B cell (primary cell): Measurements from ENCODE around the gene PWWP2B. TPM values are rescaled to one million over a fixed set of nuclear protein-coding genes. Genes with fewer than 3 reads are reported as not detected.

Source experiments
- ATAC-seq: fragments of 200-7000 bp; cut with Tn5 transposase; one replicate; pipeline ENCODE4 v1.10.0; 2021; ENCODE audit warnings: low read depth, mild to moderate bottlenecking, moderate number of reproducible peaks, moderate library complexity
- CTCF ChIA-PET: fragments of 350-600 bp; sonication (Branson Sonifier 250); formaldehyde crosslinking; loops from one replicate; lab custom pipeline; 2021; ENCODE audit warnings: antibody characterized with exemption, inconsistent platforms; lab: Charles Lee
- POLR2A ChIA-PET: fragments of 350-600 bp; sonication (Branson Sonifier 250); formaldehyde crosslinking; loops from one replicate; lab custom pipeline; 2021; ENCODE audit warnings: antibody characterized with exemption; lab: Charles Lee
- DNase-seq: peaks from one replicate; pipeline ENCODE4 v3.0.0; 2013
- H2AFZ ChIP-seq: 2 replicates; pipeline ENCODE4 v1.6.1; 2012; ENCODE audit warnings: mild to moderate bottlenecking, low read depth, low read length; ENCODE audit not compliant: insufficient read depth, poor library complexity, severe bottlenecking
- H3K27ac ChIP-seq, 2 donors: 1 replicate in 1 of 2; 2 replicates in 1 of 2; pipeline ENCODE4 v1.5.1; 2012 to 2013; ENCODE audit warnings: low read length in 2 of 2, mild to moderate bottlenecking in 2 of 2, moderate library complexity in 1 of 2
- H3K27me3 ChIP-seq, 4 experiments: fragments of 200-600 bp in 1 of 4; sonication (generic) in 1 of 4; replicated peaks in 1 of 4; 1 replicate in 2 of 4; 2 replicates in 2 of 4; pipeline versions ENCODE4 v1.6.1 to v1.7.0; 2013 to 2016; ENCODE audit warnings: low read length in 3 of 4, mild to moderate bottlenecking in 2 of 4, mixed read lengths in 1 of 4, moderate library complexity in 1 of 4; ENCODE audit not compliant: insufficient read depth in 4 of 4, control insufficient read depth in 3 of 4; ENCODE audit errors: control extremely low read depth in 1 of 4
- H3K36me3 ChIP-seq, 2 experiments: replicated peaks in 1 of 2; 1 replicate in 1 of 2; 2 replicates in 1 of 2; pipeline versions ENCODE4 v1.6.1 to v1.7.1; 2013; ENCODE audit warnings: low read length in 1 of 2; ENCODE audit not compliant: insufficient read depth in 2 of 2, control insufficient read depth in 1 of 2; ENCODE audit errors: control extremely low read depth in 1 of 2, extremely low read depth in 1 of 2
- H3K4me1 ChIP-seq, 2 donors: fragments of 200-600 bp in 1 of 2; sonication (generic) in 1 of 2; 1 replicate in 1 of 2; 2 replicates in 1 of 2; pipeline versions ENCODE4 v1.5.1 to v1.6.1; 2013 to 2017; ENCODE audit warnings: low read length in 2 of 2; ENCODE audit not compliant: control insufficient read depth in 2 of 2, insufficient read depth in 2 of 2
- H3K4me2 ChIP-seq: replicated peaks from 2 replicates; pipeline ENCODE3; 2012; ENCODE audit warnings: mild to moderate bottlenecking, low read depth, low read length; ENCODE audit not compliant: poor library complexity, severe bottlenecking
- H3K4me3 ChIP-seq, 5 experiments: fragments of 200-600 bp in 1 of 5; sonication (generic) in 1 of 5; 1 replicate in 3 of 5; 2 replicates in 2 of 5; pipeline versions ENCODE4 v1.5.1 to v1.7.0; 2011 to 2016; ENCODE audit warnings: low read length in 4 of 5, mild to moderate bottlenecking in 4 of 5, low read depth in 2 of 5, control low read depth in 1 of 5, moderate library complexity in 1 of 5; ENCODE audit not compliant: insufficient read depth in 1 of 5; ENCODE audit errors: control extremely low read depth in 1 of 5, extremely low read depth in 1 of 5
- H3K79me2 ChIP-seq: fragments of 200-600 bp; sonication (generic); one replicate; pipeline ENCODE4 v1.6.0; 2016; ENCODE audit warnings: low read length; ENCODE audit not compliant: control insufficient read depth, insufficient read depth
- H3K9ac ChIP-seq: fragments of 200-600 bp; sonication (generic); 2 replicates; pipeline ENCODE4 v1.6.1; 2017; ENCODE audit warnings: mild to moderate bottlenecking, low read length, moderate library complexity
- H3K9me3 ChIP-seq, 3 donors: one replicate each; pipeline versions ENCODE4 v1.6.1 to v1.7.1; 2013; ENCODE audit warnings: low read length in 2 of 3; ENCODE audit not compliant: control insufficient read depth in 2 of 3, insufficient read depth in 1 of 3; ENCODE audit errors: control extremely low read depth in 1 of 3
- H4K20me1 ChIP-seq: 2 replicates; pipeline ENCODE4 v1.6.0; 2012; ENCODE audit warnings: mild to moderate bottlenecking, low read length; ENCODE audit not compliant: insufficient read depth, control insufficient read depth, poor library complexity, severe bottlenecking
- H3K27ac Mint-ChIP-seq: one replicate; pipeline ENCODE4 v1.8.0; 2021; ENCODE audit warnings: mixed read lengths
- H3K27me3 Mint-ChIP-seq: one replicate; pipeline ENCODE4 v1.8.0; 2021; ENCODE audit warnings: mixed read lengths
- H3K4me1 Mint-ChIP-seq: one replicate; pipeline ENCODE4 v1.8.0; 2021; ENCODE audit warnings: mixed read lengths
- H3K4me3 Mint-ChIP-seq: one replicate; pipeline ENCODE4 v1.8.0; 2021; ENCODE audit warnings: mixed read lengths
- H3K9me3 Mint-ChIP-seq: one replicate; pipeline ENCODE4 v1.8.0; 2022; ENCODE audit warnings: mixed read lengths; ENCODE audit not compliant: insufficient read depth
- EZH2 ChIP-seq: IDR thresholded peaks from 2 replicates; pipeline ENCODE4 v1.6.1; 2012; ENCODE audit warnings: borderline replicate concordance, low read depth, mild to moderate bottlenecking, moderate library complexity, low read length; ENCODE audit not compliant: insufficient read depth, poor library complexity, severe bottlenecking
- WGBS: methylation state at CpG from one replicate; pipeline ENCODE4 v1.1.5; 2013; ENCODE audit warnings: missing lambda C conversion rate; ENCODE audit not compliant: insufficient coverage; 5-methylcytosine and 5-hydroxymethylcytosine counted together
- intact Hi-C: fragments of 100-400 bp; cut with micrococcal nuclease; formaldehyde crosslinking; loops from one replicate; pipeline ENCODE4 v1.10.0; 2022
- polyA plus RNA-seq: library from polyadenylated mRNA; depleted of rRNA; stranded (reverse); fragments of >200 nt; gene quantifications from 2 replicates; pipeline ENCODE4 v1.2.3, GENCODE V29; 2012
- total RNA-seq, 2 donors: library from RNA; stranded (reverse); fragments of 120-200 nt in 1 of 2; gene quantifications; 1 replicate in 1 of 2; 2 replicates in 1 of 2; pipeline versions ENCODE4 v1.2.3 to v1.2.4, GENCODE V29; 2013 to 2022
- TF ChIP-seq, protein P1 (sequence below): fragments of 200-600 bp; IDR thresholded peaks from one replicate; pipeline ENCODE4 v1.8.0; 2022; ENCODE audit warnings: antibody characterized with exemption, mild to moderate bottlenecking

PWWP2B gene
- total and polyA plus RNA-seq, 2 donors (not counting 1 experiment from before 2014, with no cell fraction given), result 13.6 to 34.4 TPM

- peak overlapping the region; percentile 29 for H3K4me3 Mint-ChIP-seq
- no peaks in the 10 kb centered on the region for H3K27me3 Mint-ChIP-seq
- H3K9me3 ChIP-seq, result no peaks in the 10 kb centered on the region
- DNase-seq (no peak), ATAC-seq (no peak)
- no peaks in the 10 kb centered on the region for H3K9me3 Mint-ChIP-seq
- CTCF ChIA-PET, result interaction anchor here (1.2 to 2.7 kb wide), 2 partner anchors 15 to 42 kb away, joined by 3 to 9 read pairs; no protein-coding TSS in a partner anchor
- H3K27me3 ChIP-seq, result no peaks in the 10 kb centered on the region
- 68% methylated on average over 19 of the region's 20 CpGs for WGBS
- peaks cover 0 to 16% of the 10 kb centered on the region in 2 experiments for H3K36me3 ChIP-seq
- peaks cover 46% of the 10 kb centered on the region for H4K20me1 ChIP-seq
- peaks cover 48 to 50% of the 10 kb centered on the region in 2 donors for H3K4me1 ChIP-seq
- H3K4me1 Mint-ChIP-seq, result peaks cover 57% of the 10 kb centered on the region
- H3K27ac Mint-ChIP-seq, result peak overlapping the region; percentile 67
- no peak overlapping the region for H3K4me3 ChIP-seq
- TF ChIP-seq EZH2, result no peak
- TF ChIP-seq, protein P1, sequence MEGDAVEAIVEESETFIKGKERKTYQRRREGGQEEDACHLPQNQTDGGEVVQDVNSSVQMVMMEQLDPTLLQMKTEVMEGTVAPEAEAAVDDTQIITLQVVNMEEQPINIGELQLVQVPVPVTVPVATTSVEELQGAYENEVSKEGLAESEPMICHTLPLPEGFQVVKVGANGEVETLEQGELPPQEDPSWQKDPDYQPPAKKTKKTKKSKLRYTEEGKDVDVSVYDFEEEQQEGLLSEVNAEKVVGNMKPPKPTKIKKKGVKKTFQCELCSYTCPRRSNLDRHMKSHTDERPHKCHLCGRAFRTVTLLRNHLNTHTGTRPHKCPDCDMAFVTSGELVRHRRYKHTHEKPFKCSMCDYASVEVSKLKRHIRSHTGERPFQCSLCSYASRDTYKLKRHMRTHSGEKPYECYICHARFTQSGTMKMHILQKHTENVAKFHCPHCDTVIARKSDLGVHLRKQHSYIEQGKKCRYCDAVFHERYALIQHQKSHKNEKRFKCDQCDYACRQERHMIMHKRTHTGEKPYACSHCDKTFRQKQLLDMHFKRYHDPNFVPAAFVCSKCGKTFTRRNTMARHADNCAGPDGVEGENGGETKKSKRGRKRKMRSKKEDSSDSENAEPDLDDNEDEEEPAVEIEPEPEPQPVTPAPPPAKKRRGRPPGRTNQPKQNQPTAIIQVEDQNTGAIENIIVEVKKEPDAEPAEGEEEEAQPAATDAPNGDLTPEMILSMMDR, result no peak
- intact Hi-C loops, result no loop called here
- peak overlapping the region; percentile 29 to 70 for H3K27ac ChIP-seq
- H3K79me2 ChIP-seq, result peaks cover 39% of the 10 kb centered on the region
- POLR2A ChIA-PET, result interaction anchor here (0.9 to 1.4 kb wide), 2 partner anchors 10 to 20 kb away, joined by 3 to 5 read pairs; no protein-coding TSS in a partner anchor
- peak overlapping the region; percentile 54 for H3K4me2 ChIP-seq
- no peak overlapping the region for H2AFZ ChIP-seq
- no peak overlapping the region for H3K9ac ChIP-seq
Measured at GRCh38 chr10:132401401-132402118, 4.6 kb downstream of the PWWP2B start.

DNA sequence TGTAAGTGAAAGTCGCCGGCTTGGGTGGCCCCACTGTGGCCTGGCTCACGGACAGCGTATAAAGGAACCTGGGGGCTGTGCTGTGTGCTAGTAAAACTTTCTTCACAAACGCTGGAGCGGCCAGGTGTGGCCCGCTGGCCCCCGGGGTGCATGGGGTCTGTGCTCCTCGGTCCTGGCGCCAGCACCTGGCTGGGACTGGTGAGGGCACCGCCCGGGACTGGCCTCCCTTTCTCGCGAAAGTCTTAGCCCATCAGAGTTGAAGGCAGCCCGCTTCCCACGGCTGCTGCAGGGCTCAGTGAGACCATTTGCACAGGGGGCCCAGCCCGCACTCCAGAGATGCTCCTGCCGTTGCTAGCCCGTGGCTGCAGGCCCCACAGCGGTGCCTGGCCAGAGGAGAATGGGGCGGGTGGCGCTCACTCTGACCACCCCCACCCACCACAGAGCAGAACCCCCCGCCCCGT is 5.8 kb downstream of the PWWP2B start:
- Histone ChIP-seq H3K9me3 (no peaks in the 10 kb centered on the region), H3K4me1 (peaks cover 54 to 56% of the 10 kb centered on the region in 2 donors), H3K36me3 (peaks cover 0 to 16% of the 10 kb centered on the region in 2 experiments), H3K27ac (no peak overlapping the region), H3K4me2 (no peak overlapping the region), H3K4me3 (no peak overlapping the region), H3K27me3 (no peaks in the 10 kb centered on the region), H3K79me2 (peaks cover 49% of the 10 kb centered on the region), H3K9ac (no peak overlapping the region), H4K20me1 (peaks cover 51% of the 10 kb centered on the region), H2AFZ (no peak overlapping the region)
- Mint-ChIP-seq H3K27ac (peak overlapping the region; percentile 67), H3K27me3 (no peaks in the 10 kb centered on the region), H3K4me3 (no peak overlapping the region), H3K9me3 (no peaks in the 10 kb centered on the region), H3K4me1 (peaks cover 58% of the 10 kb centered on the region)
- intact Hi-C loops, result no loop called here
- DNase-seq, result no peak
- no peak for TF ChIP-seq EZH2
- TF ChIP-seq, protein P1, result no peak
- ChIA-PET CTCF (interaction anchor here (2.7 kb wide), 1 partner anchor 41 kb away, joined by 9 read pairs; no protein-coding TSS in a partner anchor), POLR2A (interaction anchor here (0.9 to 1.4 kb wide), 2 partner anchors 8 to 19 kb away, joined by 3 to 5 read pairs; no protein-coding TSS in a partner anchor)
- 92% methylated on average over 24 of the region's 24 CpGs for WGBS
- no peak for ATAC-seq
